HT1080 (cell line): Measurements from ENCODE around the gene SKI. TPM values are rescaled to one million over a fixed set of nuclear protein-coding genes. Genes with fewer than 3 reads are reported as not detected.

ENCODE experiments used
- DNase-seq: peaks from one replicate; pipeline ENCODE4 v3.0.0-alpha.2; 2015; ENCODE audit warnings: low read depth
- total RNA-seq: library from RNA; depleted of rRNA; stranded (reverse); fragments of >200 nt; shearing (Covaris generic); gene quantifications from 2 replicates; pipeline ENCODE4 v1.2.3, GENCODE V29; 2014

SKI gene
- total RNA-seq, 1 experiment from 2014 or later, result 18.0 TPM

GRCh38 chr1:2194319-2194897 lies 33.7 kb upstream of the SKI start, which contains the start of gene FAAP20:
Gene FAAP20, minus strand, starts transcription at chr1:2194772. Its CDS starts 23 bp downstream, at chr1:2194749.
- DNase-seq, result no peak

DNA sequence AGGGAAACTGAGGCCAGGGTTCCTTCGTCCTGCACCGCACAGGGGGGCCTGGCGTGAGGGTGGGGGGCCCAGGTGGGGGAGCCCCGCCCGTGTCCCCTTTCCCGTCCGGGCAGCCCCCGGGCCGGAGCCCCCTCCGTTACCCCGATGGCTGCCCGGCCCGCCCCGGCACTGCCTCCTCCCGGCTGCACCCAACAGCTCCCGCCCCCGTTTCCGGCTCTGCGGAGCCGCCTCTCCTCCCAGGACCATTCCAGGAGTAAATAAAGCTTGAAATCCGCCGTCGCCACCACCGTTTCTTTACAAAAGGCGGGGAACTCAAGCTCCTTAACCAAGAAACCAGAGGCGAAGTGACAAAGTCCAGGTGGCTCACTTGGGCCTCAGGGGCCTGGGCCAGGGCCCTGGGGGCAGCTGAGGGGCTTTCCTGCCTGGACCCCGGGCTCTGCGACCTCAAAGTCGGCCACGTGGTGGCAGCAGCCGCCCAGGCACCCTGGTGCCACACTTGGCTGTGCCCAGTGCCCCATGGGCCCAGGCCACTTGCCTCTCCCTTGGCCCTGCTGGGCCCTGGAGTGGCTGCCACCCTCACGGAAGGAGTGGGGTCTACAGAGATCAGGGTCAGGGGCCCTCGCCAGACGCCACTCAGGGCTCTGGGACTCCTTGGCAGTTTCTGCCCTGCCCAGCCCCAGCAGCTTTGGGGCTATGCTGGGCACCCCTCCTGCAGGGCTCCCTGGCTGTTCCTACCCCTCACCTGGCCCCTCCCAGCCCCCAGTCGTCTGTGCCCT lies 33.0 kb upstream of the SKI start:
- peak; percentile 79 for DNase-seq

- no peak for DNase-seq
Measured at GRCh38 chr1:2195785-2196184, 32.3 kb upstream of the SKI start.

DNA sequence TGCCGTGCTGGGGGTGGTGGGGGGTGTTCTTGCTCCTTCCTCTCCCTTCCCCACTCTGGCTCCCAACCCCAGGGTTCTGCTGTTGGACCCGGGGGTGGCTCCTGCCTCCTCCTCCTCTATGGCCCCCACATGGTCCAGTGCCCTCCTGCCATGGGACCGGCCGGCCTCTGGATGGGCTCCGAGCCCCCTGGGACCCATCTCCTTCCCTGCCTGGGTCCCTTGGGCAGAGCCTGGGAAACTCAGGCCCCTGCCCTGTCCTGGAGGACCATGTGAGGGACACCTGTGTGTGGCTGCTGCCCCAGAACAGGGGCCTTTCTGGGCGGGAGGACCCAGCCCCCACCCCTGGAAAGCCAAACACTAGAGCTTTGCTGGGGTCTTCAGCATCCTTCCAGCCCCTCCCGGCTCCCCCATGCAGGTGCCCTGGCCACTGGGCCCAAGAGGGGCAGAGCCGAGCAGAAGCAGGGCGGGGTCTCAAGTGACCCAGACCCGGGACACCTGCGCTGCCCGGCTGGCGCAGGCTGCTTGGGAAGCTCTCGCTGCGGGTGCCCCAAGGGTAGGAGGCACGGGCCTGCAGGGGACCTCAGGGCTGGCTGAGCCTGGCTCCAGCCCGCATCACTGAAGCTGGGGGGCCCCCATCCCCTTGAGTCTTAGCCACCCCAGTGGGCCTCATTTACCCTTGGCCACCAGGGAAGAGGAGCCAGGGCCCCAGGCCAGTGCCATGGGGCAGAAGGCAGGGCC lies 31.0 kb upstream of the SKI start:
- DNase-seq, result no peak

DNA sequence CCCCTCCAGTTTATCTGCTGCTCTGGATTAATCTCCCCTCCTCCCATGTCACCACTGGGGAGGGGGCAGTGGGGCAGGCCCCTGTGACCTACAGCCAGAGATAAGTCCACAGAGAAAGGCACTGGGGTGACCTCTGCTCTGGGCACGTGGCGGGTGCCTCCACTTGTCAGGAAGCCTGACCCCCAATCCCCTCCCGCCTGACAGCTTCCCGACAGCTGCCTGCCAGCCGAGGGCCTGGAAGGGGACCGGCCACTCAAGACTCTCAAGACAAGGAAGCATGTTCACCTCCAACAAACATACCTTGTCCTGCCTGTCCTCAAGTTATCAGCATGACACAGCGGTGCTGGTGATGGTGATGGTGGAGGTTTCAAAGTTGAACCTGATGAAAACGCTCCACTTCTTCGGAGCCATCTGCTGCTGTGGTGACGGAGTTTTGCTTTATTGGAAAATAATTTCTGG lies 30.4 kb upstream of the SKI start:
- no peak for DNase-seq

DNA sequence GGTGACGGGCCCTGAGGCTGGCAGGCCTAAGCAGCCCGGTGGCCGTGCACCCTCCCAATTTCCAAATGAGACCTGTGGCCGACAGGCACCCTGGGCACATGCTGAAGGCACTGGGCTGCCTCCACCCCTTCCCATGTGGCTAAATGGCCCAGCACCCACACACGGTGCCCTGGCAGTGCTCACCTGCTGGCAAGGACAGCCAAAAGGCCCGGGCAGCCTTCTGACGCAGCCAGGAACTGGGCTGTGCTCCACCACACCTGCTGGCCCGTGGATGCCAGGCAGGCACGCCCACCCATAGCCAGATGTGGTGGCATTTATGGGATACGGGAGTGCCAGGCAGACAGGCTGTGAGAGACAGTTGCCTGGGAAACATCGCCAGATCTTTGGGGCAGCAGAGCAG lies 29.5 kb upstream of the SKI start:
- no peak for DNase-seq

DNA sequence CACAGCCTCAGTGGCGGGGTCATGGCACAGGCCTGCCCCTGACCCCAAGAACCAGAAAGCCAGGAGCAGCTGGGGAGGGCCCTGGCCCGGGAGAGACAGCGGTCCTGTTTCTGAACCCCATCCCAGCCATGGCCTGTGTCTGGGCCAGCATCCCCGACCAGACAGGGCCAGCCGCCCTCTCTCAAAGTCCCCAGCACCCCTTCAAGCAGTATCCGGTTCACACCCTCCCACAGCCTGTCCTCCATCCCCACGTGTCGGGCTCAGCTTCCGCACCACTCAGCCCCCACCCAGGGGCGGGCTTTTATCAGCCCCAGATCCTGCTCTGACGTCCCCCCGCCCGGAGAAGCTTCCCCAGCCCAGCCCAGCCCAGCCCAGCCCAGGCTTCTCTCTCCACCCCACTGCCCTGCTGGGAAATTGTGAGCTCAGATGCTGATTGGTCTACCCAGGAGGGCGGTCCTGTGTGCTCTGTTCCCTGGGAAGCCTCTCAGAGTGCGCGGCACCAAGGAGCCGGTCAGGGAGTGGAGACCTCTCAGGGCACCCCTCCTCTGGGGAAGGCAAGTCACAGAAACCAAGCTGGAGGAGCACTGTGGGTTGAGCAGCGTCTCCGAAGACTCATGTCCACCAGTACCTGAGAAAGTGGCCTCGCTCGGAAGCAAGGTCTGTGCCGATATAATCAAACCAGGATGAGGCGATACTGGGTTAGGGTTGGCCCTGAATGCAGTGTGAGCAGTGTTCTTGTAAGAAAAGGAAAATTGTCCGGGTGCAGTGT lies 28.9 kb upstream of the SKI start:
- DNase-seq, result peak; percentile 74

DNA sequence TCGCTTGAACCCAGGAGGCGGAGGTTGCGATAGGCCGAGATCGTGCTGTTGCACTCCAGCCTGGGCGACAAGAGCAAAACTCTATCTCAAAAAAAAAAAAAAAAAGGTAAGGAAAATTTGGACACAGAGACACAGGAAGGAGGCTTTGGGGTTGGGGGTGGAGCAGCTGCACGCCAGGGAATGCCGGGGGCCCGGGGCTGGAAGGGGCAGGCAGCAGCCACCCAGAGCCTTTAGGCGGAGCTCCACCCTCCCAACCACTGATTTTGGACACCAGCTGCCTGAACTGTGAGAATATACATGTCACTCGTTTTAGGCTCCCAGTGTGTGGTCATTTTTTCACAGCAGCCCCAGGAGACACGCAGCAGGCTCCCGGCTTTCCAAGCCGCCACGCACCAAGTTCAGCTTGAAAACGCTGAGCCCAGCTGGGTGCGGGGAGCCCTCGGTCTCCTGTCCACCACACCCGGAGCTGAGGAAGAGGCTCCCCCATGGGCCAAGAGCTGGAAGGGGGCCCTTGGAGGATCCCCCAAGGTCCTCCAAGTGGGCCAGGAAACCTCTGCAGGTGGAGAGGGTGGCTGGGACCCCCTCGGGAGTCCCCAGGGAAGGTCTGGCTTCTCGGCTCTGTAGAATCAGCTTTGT lies 27.7 kb upstream of the SKI start:
- DNase-seq, result no peak

- DNase-seq, result no peak
Measured at GRCh38 chr1:2201062-2201461, 27.1 kb upstream of the SKI start.

DNA sequence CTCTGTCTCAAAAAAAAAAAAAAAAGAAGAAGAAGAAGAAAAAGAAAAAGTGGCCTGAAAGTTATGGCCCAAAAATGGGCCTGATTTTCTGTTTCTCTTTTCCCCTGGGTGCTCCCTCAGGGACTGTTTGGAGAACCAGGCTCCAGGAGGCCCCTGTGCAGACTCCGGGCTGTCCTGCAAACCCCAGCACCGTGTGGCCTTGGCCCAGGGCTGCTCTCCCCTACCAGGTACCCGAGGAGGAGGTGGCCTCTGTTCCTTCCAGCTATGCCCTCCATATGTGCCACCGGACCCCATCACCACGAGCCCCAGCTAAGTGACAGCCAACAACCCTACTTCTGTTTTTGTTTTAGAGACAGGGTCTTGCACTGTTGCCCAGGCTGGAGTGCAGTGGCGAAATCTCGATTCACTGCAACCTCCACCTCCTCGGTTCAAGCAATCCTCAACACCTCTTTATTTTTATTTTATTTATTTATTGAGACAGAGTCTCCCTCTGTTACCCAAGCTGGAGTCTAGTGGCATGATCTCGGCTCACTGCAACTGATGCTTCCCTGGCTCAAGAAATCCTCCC lies 26.0 kb upstream of the SKI start:
- DNase-seq, result no peak

DNA sequence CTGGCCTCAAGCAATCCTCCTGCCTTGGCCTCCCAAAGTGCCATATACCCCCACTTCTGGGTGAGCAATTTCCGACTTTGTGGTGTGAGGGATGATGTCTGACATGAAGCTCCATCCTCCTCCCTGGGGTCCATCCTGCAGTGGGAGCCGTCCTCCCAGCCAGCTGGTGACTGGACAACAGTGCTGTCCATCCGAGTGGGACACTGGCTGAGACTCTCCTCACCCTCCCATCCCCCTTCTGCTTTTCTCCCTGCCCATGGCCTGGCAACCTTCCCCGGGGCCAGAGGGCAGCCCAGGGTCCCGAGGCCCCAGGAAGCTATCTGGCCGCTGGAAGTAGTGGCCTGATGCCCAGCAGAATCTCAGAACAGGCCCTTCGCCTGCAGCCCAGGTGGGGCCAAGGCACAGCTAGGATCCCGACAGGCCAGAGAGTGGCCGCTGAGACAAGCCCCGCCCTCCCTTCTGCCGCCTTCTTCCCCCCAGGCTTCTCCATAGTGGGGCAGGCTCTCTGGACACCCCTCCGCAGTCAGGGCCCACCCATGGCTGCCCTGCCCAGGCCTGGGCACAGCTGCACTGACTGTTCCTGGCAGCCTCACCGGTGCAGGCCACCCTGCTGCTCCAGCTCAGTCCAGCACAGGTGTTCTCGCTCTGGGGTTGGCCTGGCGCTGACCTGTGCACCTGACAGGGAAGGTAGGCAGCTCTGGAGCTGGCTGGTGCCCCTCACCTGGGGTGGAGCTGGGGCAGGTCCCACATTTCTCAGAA lies 25.1 kb upstream of the SKI start:
- DNase-seq, result no peak

GRCh38 chr1:2203671-2204414 lies 24.3 kb upstream of the SKI start:
- DNase-seq, result no peak

- peak; percentile 27 for DNase-seq
Measured at GRCh38 chr1:2204415-2205190, 23.5 kb upstream of the SKI start.

DNA sequence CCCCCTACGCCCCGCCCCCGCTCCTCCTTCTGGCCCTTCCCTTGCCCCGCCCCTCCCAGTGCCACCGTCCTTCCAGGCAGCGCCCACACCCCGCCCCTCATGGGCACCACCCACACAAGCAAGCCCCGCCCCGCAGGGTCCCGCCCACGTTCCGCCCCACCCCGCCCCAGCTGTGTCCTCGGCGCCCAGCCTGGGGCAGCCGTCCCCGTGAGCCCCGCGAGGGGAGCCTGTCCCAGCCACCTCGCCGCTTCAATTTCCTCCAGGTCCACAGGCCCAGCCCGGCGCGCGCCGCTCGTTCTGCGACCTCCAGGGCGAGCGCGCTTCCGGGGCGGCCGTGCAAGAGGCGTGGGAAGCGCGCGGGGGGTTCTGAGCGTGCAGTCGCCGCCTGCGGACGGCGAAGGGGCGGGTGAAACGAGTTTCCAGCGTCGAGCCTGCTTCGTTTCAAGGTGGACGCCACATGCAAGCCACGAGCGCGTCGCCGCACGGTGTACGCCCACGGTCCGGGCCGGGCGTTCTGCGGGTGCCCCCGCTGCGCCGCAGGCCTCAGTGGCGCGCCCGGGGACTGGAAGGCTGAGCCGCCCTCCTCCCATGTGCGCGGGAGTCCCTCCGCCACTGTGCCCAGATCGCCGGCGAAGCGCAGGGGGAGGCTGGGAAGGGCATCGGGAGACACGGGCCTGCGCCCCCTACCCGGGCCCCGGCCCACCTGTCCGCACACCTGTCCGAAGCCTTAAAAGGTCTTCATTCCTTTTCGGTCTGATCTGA lies 22.7 kb upstream of the SKI start:
- DNase-seq, result no peak

GRCh38 chr1:2206813-2207487 lies 21.2 kb upstream of the SKI start:
- DNase-seq, result no peak

- DNase-seq, result peak; percentile 81
Measured at GRCh38 chr1:2208309-2209239, 19.5 kb upstream of the SKI start.
